ENCODE measurements around the gene ZGLP1. TPM values are rescaled to one million over a fixed set of nuclear protein-coding genes. Genes with fewer than 3 reads are reported as not detected.
A peak's percentile ranks its signal among the peaks of the same experiment; 100 is the strongest.

Gene ZGLP1
- total RNA-seq, 4 donors from 2014 or later = 0.75 to 8.8 (median 2.2) TPM

DNA sequence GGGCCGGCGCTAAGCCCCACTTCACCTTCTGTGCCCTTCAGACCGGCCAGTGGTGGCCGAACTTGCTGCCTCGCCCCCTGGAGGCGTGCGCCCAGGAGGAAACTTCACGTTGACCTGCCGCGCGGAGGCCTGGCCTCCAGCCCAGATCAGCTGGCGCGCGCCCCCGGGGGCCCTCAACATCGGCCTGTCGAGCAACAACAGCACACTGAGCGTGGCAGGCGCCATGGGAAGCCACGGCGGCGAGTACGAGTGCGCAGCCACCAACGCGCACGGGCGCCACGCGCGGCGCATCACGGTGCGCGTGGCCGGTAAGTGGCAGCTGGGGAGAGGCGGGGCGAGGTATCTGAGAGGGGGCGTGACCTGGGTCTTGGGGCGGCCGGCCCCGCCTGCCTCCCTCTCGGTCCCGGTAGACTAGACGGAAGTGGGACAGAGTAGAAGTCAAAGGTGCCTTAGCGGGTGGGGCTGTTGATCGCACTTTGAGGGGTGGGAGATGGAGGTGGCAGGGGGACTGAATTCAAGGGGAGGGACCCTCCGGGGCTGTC is 14.2 kb downstream of the ZGLP1 start:
- WGBS, 2 donors = 1 to 7% methylated on average over 13 to 16 of the region's 48 CpGs
- no peaks in the 10 kb centered on the region for H3K36me3 ChIP-seq
- TF ChIP-seq POLR2A (IDR thresholded peaks at IDR 0.05) = peak in 1 of 2 donors; percentile 6
- TF ChIP-seq, protein P1, sequence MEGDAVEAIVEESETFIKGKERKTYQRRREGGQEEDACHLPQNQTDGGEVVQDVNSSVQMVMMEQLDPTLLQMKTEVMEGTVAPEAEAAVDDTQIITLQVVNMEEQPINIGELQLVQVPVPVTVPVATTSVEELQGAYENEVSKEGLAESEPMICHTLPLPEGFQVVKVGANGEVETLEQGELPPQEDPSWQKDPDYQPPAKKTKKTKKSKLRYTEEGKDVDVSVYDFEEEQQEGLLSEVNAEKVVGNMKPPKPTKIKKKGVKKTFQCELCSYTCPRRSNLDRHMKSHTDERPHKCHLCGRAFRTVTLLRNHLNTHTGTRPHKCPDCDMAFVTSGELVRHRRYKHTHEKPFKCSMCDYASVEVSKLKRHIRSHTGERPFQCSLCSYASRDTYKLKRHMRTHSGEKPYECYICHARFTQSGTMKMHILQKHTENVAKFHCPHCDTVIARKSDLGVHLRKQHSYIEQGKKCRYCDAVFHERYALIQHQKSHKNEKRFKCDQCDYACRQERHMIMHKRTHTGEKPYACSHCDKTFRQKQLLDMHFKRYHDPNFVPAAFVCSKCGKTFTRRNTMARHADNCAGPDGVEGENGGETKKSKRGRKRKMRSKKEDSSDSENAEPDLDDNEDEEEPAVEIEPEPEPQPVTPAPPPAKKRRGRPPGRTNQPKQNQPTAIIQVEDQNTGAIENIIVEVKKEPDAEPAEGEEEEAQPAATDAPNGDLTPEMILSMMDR (IDR thresholded peaks at IDR 0.05) = peak in 1 of 6 experiments; percentile 11
- peak; percentile 79 to 81 for DNase-seq
- intact Hi-C loops (cut with DNase I) = no loop called here
- no peaks in the 10 kb centered on the region for H3K9me3 ChIP-seq
- H3K4me1 ChIP-seq = peaks cover 17 to 54% of the 10 kb centered on the region in 2 donors
- peak overlapping the region in 1 of 3 donors; percentile 27 for H3K4me3 ChIP-seq (replicated peaks in 1 of 3)
- no peak overlapping the region for H3K27ac ChIP-seq
- peaks cover 33% of the 10 kb centered on the region for H3K27me3 ChIP-seq

DNA sequence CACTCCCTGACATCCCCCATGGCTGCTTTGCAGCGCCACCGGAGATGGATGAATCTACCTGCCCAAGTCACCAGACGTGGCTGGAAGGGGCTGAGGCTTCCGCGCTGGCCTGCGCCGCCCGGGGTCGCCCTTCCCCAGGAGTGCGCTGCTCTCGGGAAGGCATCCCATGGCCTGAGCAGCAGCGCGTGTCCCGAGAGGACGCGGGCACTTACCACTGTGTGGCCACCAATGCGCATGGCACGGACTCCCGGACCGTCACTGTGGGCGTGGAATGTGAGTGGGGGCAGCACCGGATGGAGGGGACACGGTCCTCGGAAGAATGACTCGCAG is 15.3 kb downstream of the ZGLP1 start:
- Histone ChIP-seq H3K4me1 (peaks cover 25 to 64% of the 10 kb centered on the region in 2 donors), H3K27me3 (peaks cover 40% of the 10 kb centered on the region), H3K27ac (no peak overlapping the region), H3K9me3 (no peaks in the 10 kb centered on the region), H3K4me3 (replicated peaks in 1 of 3) (no peak overlapping the region), H3K36me3 (no peaks in the 10 kb centered on the region)
- WGBS, 2 donors = 9 to 33% methylated on average over 5 to 11 of the region's 25 CpGs
- TF ChIP-seq, protein P1 (IDR thresholded peaks at IDR 0.05) = peak in 1 of 6 experiments; percentile 4
- no peak for TF ChIP-seq POLR2A (IDR thresholded peaks at IDR 0.05)
- intact Hi-C loops (cut with DNase I) = no loop called here
- DNase-seq = peak; percentile 60 to 70

GRCh38 chr19:10293637-10294367 is 15.8 kb downstream of the ZGLP1 start:
- TF ChIP-seq, protein P1 (IDR thresholded peaks at IDR 0.05) = no peak
- TF ChIP-seq POLR2A (IDR thresholded peaks at IDR 0.05) = no peak
- H3K27me3 ChIP-seq = peaks cover 45% of the 10 kb centered on the region
- no peaks in the 10 kb centered on the region for H3K9me3 ChIP-seq
- H3K36me3 ChIP-seq = no peaks in the 10 kb centered on the region
- WGBS, 2 donors = 15 to 32% methylated on average over 15 to 17 of the region's 49 CpGs
- no peak overlapping the region for H3K4me3 ChIP-seq (replicated peaks in 1 of 3)
- peaks cover 29 to 69% of the 10 kb centered on the region in 2 donors for H3K4me1 ChIP-seq
- intact Hi-C loops (cut with DNase I) = no loop called here
- DNase-seq = no peak
- H3K27ac ChIP-seq = no peak overlapping the region

- WGBS, 2 donors = 19 to 21% methylated on average over 42 to 44 of the region's 56 CpGs
- intact Hi-C loops (cut with DNase I) = no loop called here
- no peak overlapping the region for H3K4me3 ChIP-seq (replicated peaks in 1 of 3)
- peak; percentile 50 to 54 for DNase-seq
- no peak for TF ChIP-seq POLR2A (IDR thresholded peaks at IDR 0.05)
- TF ChIP-seq, protein P1 (IDR thresholded peaks at IDR 0.05) = no peak
- no peak overlapping the region for H3K27ac ChIP-seq
- H3K27me3 ChIP-seq = peaks cover 49% of the 10 kb centered on the region
- no peaks in the 10 kb centered on the region for H3K9me3 ChIP-seq
- no peaks in the 10 kb centered on the region for H3K36me3 ChIP-seq
- H3K4me1 ChIP-seq = peaks cover 29 to 74% of the 10 kb centered on the region in 2 donors
Observed at GRCh38 chr19:10292789-10293636, 16.6 kb downstream of the ZGLP1 start.
